Epithelial cell of proximal tubule (primary cell): ENCODE data around the gene PNLIPRP3. TPM values are rescaled to one million over a fixed set of nuclear protein-coding genes. Genes with fewer than 3 reads are reported as not detected.

Experiments
- DNase-seq: peaks from one replicate; pipeline ENCODE4 v3.0.0-alpha.2; 2011; ENCODE audit warnings: low read depth
- H3K4me3 ChIP-seq: 2 replicates; pipeline ENCODE4 v1.5.1; 2011; ENCODE audit warnings: low read depth, mild to moderate bottlenecking, low read length
- total RNA-seq: library from RNA; depleted of rRNA; stranded (reverse); fragments of >200 nt; gene quantifications from 2 replicates; pipeline ENCODE4 v1.2.3, GENCODE V29; 2015
- TF ChIP-seq, protein P1 (sequence below): conservative IDR thresholded peaks from 2 replicates; pipeline ENCODE4 v1.5.1; 2012; ENCODE audit warnings: low read depth, mild to moderate bottlenecking, low read length

The PNLIPRP3 gene
- total RNA-seq, 1 donor from 2014 or later = not detected

DNA sequence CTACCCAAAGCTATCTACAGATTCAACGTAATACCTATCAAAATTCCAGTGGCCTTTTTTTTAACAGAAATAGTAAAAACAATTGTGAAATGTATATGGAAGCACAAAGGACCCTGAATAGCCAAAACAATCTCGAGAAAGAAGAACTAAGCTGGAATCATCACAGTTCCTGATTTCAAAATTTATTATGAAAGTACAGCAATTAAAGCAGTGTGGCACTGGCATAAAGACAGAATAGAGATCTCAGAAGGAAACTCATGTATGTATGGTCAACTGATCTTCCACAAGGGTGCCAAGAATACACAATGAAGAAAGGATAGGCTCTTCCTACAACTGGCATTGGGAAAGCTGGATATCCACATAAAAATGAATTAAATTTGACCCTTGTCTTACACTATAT, 23.2 kb downstream of the PNLIPRP3 start:
- no peak overlapping the region for H3K4me3 ChIP-seq
- TF ChIP-seq, protein P1, sequence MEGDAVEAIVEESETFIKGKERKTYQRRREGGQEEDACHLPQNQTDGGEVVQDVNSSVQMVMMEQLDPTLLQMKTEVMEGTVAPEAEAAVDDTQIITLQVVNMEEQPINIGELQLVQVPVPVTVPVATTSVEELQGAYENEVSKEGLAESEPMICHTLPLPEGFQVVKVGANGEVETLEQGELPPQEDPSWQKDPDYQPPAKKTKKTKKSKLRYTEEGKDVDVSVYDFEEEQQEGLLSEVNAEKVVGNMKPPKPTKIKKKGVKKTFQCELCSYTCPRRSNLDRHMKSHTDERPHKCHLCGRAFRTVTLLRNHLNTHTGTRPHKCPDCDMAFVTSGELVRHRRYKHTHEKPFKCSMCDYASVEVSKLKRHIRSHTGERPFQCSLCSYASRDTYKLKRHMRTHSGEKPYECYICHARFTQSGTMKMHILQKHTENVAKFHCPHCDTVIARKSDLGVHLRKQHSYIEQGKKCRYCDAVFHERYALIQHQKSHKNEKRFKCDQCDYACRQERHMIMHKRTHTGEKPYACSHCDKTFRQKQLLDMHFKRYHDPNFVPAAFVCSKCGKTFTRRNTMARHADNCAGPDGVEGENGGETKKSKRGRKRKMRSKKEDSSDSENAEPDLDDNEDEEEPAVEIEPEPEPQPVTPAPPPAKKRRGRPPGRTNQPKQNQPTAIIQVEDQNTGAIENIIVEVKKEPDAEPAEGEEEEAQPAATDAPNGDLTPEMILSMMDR = no peak
- no peak for DNase-seq

DNA sequence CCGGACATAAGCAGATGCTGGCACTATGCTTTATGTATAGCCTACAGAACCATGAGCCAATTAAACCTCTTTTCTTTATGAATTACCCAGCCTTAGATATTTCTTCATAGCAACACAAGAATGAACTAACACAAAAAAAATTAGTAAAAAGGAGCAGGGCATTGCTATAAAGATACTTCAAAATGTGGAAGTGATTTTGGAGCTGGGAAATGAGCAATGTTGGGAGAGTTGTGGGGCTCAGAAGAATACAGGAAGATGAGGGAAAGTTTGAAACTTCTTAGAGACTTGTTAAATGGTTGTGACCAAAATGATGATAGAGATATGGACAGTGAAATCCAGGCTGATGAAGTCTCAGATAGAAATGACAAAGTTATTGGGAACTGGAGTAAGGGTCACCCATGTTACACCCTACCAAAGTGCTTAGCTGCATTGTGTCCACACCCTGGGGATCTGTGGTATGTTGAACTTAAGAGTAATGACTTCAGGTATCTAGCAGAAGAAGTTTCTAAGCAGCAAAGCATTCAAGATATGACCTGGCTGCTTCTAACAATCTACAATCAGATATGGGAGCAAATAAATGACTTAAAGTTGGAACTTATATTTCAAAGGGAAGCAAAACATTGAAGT, 24.2 kb downstream of the PNLIPRP3 start:
- TF ChIP-seq, protein P1 = no peak
- DNase-seq = no peak
- H3K4me3 ChIP-seq = no peak overlapping the region

DNA sequence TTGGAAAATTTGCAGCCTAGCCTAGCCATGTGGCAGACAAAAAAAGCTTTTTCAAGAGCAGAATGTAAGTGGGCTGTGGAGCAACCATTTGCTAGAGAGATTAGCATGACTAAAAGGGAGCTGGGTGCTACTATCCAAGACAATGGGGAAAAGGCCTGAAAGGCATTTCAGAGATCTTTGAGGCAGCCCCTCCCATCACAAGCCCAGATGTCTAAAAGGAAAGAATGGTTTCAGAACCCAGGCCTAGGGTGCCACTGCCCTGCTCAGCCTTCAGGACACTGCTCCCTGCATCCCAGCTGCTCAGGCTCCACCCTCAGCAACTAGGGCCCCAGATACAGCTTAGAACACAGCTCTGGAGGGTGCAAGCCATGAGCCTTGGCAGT, 24.7 kb downstream of the PNLIPRP3 start:
- DNase-seq = no peak
- TF ChIP-seq, protein P1 = no peak
- no peak overlapping the region for H3K4me3 ChIP-seq

DNA sequence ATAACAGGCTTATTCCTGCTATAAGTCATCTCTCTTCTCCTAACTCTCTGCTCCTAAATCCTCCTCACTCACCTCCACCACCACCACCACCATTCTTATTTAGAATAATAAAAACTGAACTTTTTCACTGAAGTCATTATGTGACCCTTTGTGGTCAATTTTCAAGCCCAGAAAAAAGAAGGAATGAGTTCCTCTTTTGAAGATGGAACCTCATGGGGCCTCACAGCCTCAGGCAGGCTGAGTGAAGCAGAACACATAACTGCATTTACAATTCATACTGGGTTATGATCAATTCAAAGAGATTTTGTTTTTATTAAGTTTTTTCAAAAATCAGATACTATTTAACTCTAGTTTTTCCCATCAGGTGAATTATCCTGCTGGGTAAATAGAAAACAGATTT, 29.8 kb downstream of the PNLIPRP3 start:
- H3K4me3 ChIP-seq = no peak overlapping the region
- TF ChIP-seq, protein P1 = no peak

DNA sequence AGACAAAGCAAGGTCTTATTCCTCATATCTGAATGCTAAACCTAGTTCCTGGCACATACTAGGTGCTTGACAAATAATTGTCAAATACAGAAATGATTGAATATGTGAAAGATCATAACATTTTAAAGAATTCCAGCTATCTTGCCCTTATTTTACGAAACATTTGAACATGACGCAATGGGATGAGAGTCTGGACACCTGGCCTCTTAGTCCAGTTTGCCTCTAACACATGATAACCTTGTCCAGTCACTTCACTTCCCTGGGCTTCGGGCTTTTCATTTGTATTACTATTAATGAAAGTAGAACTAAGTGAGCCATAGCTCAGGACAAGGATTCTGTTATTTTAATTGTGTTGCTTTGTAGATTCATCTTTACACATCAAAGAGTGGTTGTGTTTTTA, 32.6 kb downstream of the PNLIPRP3 start:
- H3K4me3 ChIP-seq = no peak overlapping the region
- TF ChIP-seq, protein P1 = no peak
- no peak for DNase-seq

More for the DNA sequence above, 29.8 kb downstream of the PNLIPRP3 start:
- no peak for DNase-seq

DNA sequence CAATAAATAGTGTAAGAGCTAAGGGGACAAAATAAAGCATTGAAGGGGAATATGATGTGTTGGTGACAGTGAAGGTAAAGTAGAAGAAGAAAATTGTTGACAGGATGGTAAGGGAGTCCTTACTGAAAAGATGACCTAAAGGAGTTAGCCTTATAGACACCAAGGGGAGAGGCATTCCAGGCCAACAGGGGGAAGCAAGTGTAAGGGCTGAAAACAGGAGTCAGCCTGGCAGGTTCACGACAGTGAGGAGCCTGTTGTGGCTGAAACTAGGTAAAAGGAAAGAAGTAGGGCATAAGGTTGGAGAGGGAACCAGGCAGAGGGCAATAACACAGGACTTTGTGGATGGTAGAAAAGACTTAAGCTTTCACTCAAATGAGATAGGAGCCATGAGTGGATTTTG, 34.0 kb downstream of the PNLIPRP3 start:
- DNase-seq = no peak
- TF ChIP-seq, protein P1 = no peak
- no peak overlapping the region for H3K4me3 ChIP-seq

DNA sequence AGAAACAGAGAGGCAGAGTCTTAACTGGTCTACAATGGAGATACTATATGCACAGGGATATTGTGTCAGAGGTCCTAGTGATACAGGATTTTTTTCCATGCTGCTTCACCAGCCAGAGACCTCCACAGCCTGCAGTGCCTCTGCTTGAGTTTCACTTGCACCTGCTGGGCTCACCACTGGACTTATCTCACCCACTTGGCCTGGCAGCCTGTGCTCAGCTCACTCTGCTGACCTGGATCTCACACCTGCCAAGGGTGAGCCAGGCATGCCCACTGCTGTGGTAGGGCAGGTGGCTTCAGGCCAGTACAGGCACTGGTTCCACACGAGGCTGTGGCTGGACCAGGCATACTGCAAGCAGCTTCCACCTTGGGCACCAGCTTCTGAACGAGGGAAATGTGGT, 36.6 kb downstream of the PNLIPRP3 start:
- TF ChIP-seq, protein P1 = no peak
- DNase-seq = no peak
- H3K4me3 ChIP-seq = no peak overlapping the region
